Endothelial cell of umbilical vein (primary cell): ENCODE data around the gene FCGR3B. TPM values are rescaled to one million over a fixed set of nuclear protein-coding genes. Genes with fewer than 3 reads are reported as not detected.
"Not testable (repeated sequence)": the region's sequence is repeated elsewhere in the genome, so short reads cannot be mapped to it uniquely, and the experiment has no call there.

ENCODE experiments used
- BruUV-seq: library from RNA; stranded (reverse); fragments of 400-500 nt; replicated peaks from 2 replicates; lab custom pipeline; 2021; lab: Mats Ljungman, UMichigan
- CTCF ChIA-PET: fragments of 300-600, 350-600 bp; sonication (Branson Sonifier 250); formaldehyde crosslinking; loops from one replicate; lab custom pipeline; 2021; ENCODE audit warnings: antibody characterized with exemption, inconsistent platforms; lab: Charles Lee
- POLR2A ChIA-PET: fragments of 300-600, 350-600 bp; sonication (Branson Sonifier 250); formaldehyde crosslinking; loops from one replicate; lab custom pipeline; 2021; ENCODE audit warnings: antibody characterized with exemption, inconsistent platforms; lab: Charles Lee
- DNase-seq: peaks from one replicate; pipeline ENCODE4 v3.0.0-alpha.2; 2011; ENCODE audit warnings: low read depth, low spot score
- FAIRE-seq: peaks from 2 replicates; lab custom pipeline; 2011; peaks lifted over from hg19 to GRCh38; lab: Jason Lieb, UNC
- H2AFZ ChIP-seq: 2 replicates; pipeline ENCODE4 v1.6.0; 2012; ENCODE audit warnings: low read depth, low read length, control low read depth, inconsistent platforms
- H3K27ac ChIP-seq: 2 replicates; pipeline ENCODE4 v1.5.1; 2011; ENCODE audit warnings: low read depth, mild to moderate bottlenecking, control low read depth, low read length, moderate library complexity; ENCODE audit not compliant: insufficient read depth
- H3K27me3 ChIP-seq, 2 experiments: 2 replicates each; pipeline versions ENCODE4 v1.6.0 to v1.6.1; 2011; ENCODE audit warnings: low read length in 2 of 2, mixed read lengths in 1 of 2; ENCODE audit not compliant: control insufficient read depth in 2 of 2, insufficient read depth in 2 of 2
- H3K36me3 ChIP-seq, 2 experiments: 2 replicates in 1 of 2; 3 replicates in 1 of 2; pipeline ENCODE4 v1.5.1; 2011; ENCODE audit warnings: low read length in 2 of 2, mild to moderate bottlenecking in 1 of 2, moderate library complexity in 1 of 2; ENCODE audit not compliant: control insufficient read depth in 2 of 2, insufficient read depth in 2 of 2; ENCODE audit errors: extremely low read depth in 1 of 2
- H3K4me1 ChIP-seq: 3 replicates; pipeline ENCODE4 v1.5.1; 2011; ENCODE audit warnings: mild to moderate bottlenecking, low read length; ENCODE audit not compliant: control insufficient read depth, insufficient read depth; ENCODE audit errors: extremely low read depth
- H3K4me2 ChIP-seq: 2 replicates; pipeline ENCODE4 v1.6.1; 2011; ENCODE audit warnings: low read length, control low read depth, mixed read lengths; ENCODE audit not compliant: insufficient read depth
- H3K4me3 ChIP-seq, 3 experiments: fragments of 200-600 bp in 1 of 3; sonication (generic), shearing (Covaris generic) in 1 of 3; replicated peaks in 1 of 3; 2 replicates each; pipeline ENCODE4 v1.5.1; 2011 to 2016; ENCODE audit warnings: control low read depth in 3 of 3, low read length in 3 of 3, mild to moderate bottlenecking in 2 of 3, inconsistent platforms in 1 of 3, low read depth in 1 of 3, moderate library complexity in 1 of 3; ENCODE audit not compliant: insufficient read depth in 1 of 3
- H3K79me2 ChIP-seq: 2 replicates; pipeline ENCODE4 v1.6.0; 2012; ENCODE audit warnings: low read length, inconsistent platforms; ENCODE audit not compliant: control insufficient read depth, insufficient read depth
- H3K9ac ChIP-seq: replicated peaks from 2 replicates; pipeline ENCODE3; 2011; ENCODE audit warnings: low read length, control low read depth; ENCODE audit not compliant: insufficient read depth; ENCODE audit errors: extremely low read depth
- H3K9me1 ChIP-seq: replicated peaks from 3 replicates; pipeline ENCODE4 v1.6.0; 2011; ENCODE audit warnings: mild to moderate bottlenecking, low read length; ENCODE audit not compliant: control insufficient read depth, insufficient read depth; ENCODE audit errors: extremely low read depth
- H3K9me3 ChIP-seq: replicated peaks from 2 replicates; pipeline ENCODE4 v1.5.1; 2012; ENCODE audit warnings: low read length, inconsistent platforms; ENCODE audit not compliant: control insufficient read depth, insufficient read depth
- H4K20me1 ChIP-seq: replicated peaks from 2 replicates; pipeline ENCODE3; 2011; ENCODE audit warnings: mild to moderate bottlenecking, low read length; ENCODE audit not compliant: control insufficient read depth, insufficient read depth; ENCODE audit errors: extremely low read depth
- dilution Hi-C: fragments of 300-500 bp; cut with MboI; formaldehyde crosslinking; loops from one replicate; pipeline ENCODE4 v1.15.0; 2019; ENCODE audit warnings: low sequenced_read_pairs; ENCODE audit not compliant: extremely low pct_ligation_motif_present
- intact Hi-C: fragments of 100-400 bp; cut with micrococcal nuclease; formaldehyde crosslinking; loops from one replicate; pipeline ENCODE4 v1.10.0; 2022
- polyA plus RNA-seq, 4 experiments: library from polyadenylated mRNA; depleted of rRNA in 3 of 4; stranded (reverse) in 3 of 4; unstranded in 1 of 4; fragments of >200 nt; gene quantifications; 2 replicates each; pipeline versions ENCODE4 v1.2.1 to v1.2.3, GENCODE V29; 2011 to 2012; ENCODE audit warnings: missing spikeins in 1 of 4
- total RNA-seq: library from RNA; stranded (reverse); gene quantifications from 2 replicates; pipeline ENCODE4 v1.2.3, GENCODE V29; 2021

FCGR3B gene
- total and polyA plus RNA-seq, 2 donors (not counting 3 experiments of a cell fraction or from before 2014, with no cell fraction given), result not detected

DNA sequence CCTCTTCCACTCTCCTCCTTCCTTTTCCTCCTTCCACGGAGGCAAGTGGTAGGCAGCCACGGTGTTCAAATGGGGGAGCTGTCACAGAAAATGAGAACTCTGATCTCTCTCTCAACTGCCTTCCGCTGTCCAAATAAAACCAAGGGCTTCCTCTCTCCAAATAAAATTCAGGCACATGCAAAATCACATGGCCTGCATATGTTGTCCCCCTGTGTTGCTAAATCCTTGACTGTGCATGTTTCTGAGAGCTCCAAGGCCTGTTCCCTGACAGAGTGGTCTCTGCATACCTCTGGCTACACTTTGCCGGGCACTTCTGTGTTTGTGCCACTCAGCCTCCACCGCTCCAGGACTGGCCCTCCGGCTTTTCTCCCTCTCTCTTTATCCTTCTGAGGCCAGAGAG, 42.4 kb downstream of the FCGR3B start:
- CTCF ChIA-PET, H3K9me1 ChIP-seq, H3K9me3 ChIP-seq, dilution Hi-C loops, POLR2A ChIA-PET, H2AFZ ChIP-seq, H3K36me3 ChIP-seq, DNase-seq, FAIRE-seq, H3K4me3 ChIP-seq, H3K79me2 ChIP-seq, H3K27ac ChIP-seq, H3K4me1 ChIP-seq, H3K27me3 ChIP-seq, H3K9ac ChIP-seq, H3K4me2 ChIP-seq, BruUV-seq, H4K20me1 ChIP-seq, intact Hi-C loops: not testable (repeated sequence)

DNA sequence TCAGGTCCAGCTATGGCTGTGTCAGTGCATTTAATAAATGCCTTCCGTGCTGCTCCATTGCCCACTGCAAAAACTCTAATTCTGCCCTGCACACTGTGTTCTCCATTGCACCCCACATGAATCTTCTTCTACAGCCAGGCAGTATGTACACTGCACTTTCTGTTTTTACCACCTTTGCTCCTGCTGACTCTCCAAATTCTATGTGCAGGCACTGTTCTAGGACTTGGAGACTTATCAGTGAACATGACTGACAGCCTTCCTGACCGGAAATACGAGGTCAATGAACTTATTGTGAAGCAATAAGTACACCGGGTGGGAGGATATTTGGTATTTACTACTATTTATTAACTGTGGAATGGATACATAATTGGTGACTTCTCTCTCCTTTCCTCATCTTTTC, 48.1 kb downstream of the FCGR3B start:
- BruUV-seq, intact Hi-C loops, H3K27ac ChIP-seq, H3K9ac ChIP-seq, H3K4me3 ChIP-seq, dilution Hi-C loops, H3K36me3 ChIP-seq, H3K79me2 ChIP-seq, H4K20me1 ChIP-seq, CTCF ChIA-PET, H3K9me1 ChIP-seq, DNase-seq, H3K4me1 ChIP-seq, POLR2A ChIA-PET, H3K27me3 ChIP-seq, FAIRE-seq, H2AFZ ChIP-seq, H3K4me2 ChIP-seq, H3K9me3 ChIP-seq: not testable (repeated sequence)

DNA sequence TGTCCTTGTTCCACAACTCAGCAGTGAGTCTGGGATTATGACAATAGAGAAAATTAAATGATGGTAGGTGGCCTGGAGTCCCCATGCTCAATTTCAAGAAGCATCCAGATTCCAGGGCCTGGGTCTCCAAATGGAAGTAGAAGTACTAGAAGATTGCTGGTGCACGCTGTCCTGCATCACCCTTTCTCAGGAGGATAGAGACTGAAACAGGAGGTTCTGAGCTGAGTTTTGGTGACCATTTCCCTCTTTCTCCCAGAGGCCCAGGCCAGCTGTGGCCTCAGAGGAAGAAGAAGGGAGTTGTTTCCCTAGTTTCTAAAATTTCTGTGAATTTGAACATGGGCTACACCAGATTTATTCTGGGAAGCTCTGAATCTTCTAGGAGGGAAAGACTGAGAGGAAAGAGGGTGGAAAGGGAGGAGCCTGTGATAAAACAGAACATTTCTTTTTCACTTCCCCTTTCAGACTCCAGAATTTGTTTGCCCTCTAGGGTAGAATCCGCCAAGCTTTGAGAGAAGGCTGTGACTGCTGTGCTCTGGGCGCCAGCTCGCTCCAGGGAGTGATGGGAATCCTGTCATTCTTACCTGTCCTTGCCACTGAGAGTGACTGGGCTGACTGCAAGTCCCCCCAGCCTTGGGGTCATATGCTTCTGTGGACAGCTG, 50.0 kb downstream of the FCGR3B start:
- FAIRE-seq, H3K4me1 ChIP-seq, POLR2A ChIA-PET, H3K36me3 ChIP-seq, H3K9ac ChIP-seq, H3K27ac ChIP-seq, H4K20me1 ChIP-seq, H3K79me2 ChIP-seq, H3K27me3 ChIP-seq, H3K4me3 ChIP-seq, H2AFZ ChIP-seq, H3K4me2 ChIP-seq, H3K9me1 ChIP-seq, BruUV-seq, DNase-seq, CTCF ChIA-PET, intact Hi-C loops, H3K9me3 ChIP-seq, dilution Hi-C loops: not testable (repeated sequence)

DNA sequence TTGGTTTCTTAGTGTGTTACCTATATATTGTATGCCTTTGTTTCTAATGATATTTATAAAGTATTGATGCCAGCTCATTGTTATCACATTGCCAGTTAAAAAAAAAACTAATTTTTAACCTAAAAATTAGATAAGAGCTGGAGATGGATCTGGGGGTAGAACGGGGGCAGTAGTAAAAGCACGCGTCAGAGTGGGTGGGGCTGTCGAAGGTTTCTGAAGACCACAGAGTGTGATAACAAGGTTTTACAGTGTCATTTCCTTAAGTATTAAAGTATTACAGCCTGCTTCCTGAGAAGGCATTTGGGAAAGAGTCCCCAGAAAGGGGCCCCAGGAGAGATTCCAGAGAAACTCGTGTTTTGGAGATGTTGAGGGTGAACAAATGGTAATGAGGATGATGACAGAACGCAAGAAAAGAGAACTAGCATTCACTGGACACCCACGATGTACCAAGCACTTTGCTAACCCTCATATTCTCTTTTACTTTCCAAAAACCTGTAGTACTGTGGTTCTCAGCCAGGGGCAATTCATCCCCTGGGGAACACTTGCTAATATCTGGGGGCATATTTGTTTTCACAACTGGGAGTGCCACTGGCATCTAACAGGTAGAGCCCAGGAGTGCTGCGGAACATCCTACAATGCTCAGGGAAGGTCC, 51.0 kb downstream of the FCGR3B start:
- intact Hi-C loops, CTCF ChIA-PET, H3K27me3 ChIP-seq, H3K4me2 ChIP-seq, H3K27ac ChIP-seq, H3K9ac ChIP-seq, FAIRE-seq, H3K79me2 ChIP-seq, BruUV-seq, dilution Hi-C loops, H3K36me3 ChIP-seq, H4K20me1 ChIP-seq, H3K4me1 ChIP-seq, DNase-seq, H3K9me3 ChIP-seq, H3K9me1 ChIP-seq, H2AFZ ChIP-seq, H3K4me3 ChIP-seq, POLR2A ChIA-PET: not testable (repeated sequence)
